Adipose tissue (tissue), 3 donors: Measurements from ENCODE around the gene KANSL1. TPM values are rescaled to one million over a fixed set of nuclear protein-coding genes. Genes with fewer than 3 reads are reported as not detected.
A peak's percentile ranks its signal among the peaks of the same experiment; 100 is the strongest.
"Not testable (repeated sequence)": the region's sequence is repeated elsewhere in the genome, so short reads cannot be mapped to it uniquely, and the experiment has no call there.

Source experiments
- H3K27ac ChIP-seq: one replicate; pipeline ENCODE4 v1.5.1; 2013; ENCODE audit warnings: low read depth, low read length
- WGBS, 3 donors: extraction: QIAGEN DNeasy Blood & Tissue Kit; methylation state at CpG; one replicate each; pipeline ENCODE4 v1.1.7; 2013; 5-methylcytosine and 5-hydroxymethylcytosine counted together
- polyA plus RNA-seq, 3 donors: library from polyadenylated mRNA; stranded (reverse); fragments of 200-250 nt; gene quantifications; one replicate each; pipeline ENCODE4 v1.2.3, GENCODE V29; 2013
- donor health status: healthy with polysubstance abuse.
- donor health status: Bipolar disorder and iron deficiency.
- donor health status: healthy.

Gene KANSL1
- 10 to 100 TPM; 11.4 to 15.2 (median 14.3) TPM for polyA plus RNA-seq

- 0 to 1% (median 0%) methylated on average over 35 to 72 of the region's 72 CpGs for WGBS, 3 donors
- peak within 1 kb of the TSS; percentile 61 for H3K27ac ChIP-seq
These were observed at the start of gene KANSL1 for GRCh38 chr17:46193151-46193625. Gene KANSL1, minus strand, starts transcription at chr17:46193429. Its CDS starts 21,286 bp downstream, at chr17:46172143.

DNA sequence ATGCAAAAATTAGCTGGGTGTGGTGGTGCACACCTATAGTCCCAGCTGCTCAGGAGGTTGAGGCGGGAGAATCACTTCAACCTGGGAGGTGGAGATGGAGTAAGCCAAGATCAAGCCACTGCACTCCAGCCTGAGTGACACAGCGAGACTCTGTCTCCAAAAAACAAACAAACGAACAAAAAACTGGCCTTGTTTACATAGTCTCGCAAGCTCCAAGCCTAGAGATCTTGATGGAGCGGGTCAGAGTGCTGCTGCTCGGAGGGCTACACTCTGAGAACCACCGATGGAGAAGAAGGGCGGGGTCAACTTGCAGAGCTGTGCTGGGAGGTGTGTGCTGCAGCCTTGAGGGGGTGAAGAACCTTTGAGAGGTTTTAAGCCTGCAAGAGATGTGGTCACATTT is 38.1 kb upstream of the KANSL1 start:
- H3K27ac ChIP-seq: not testable (repeated sequence)
- 66 to 86% (median 78%) methylated on average over 7 of the region's 8 CpGs for WGBS, 3 donors

DNA sequence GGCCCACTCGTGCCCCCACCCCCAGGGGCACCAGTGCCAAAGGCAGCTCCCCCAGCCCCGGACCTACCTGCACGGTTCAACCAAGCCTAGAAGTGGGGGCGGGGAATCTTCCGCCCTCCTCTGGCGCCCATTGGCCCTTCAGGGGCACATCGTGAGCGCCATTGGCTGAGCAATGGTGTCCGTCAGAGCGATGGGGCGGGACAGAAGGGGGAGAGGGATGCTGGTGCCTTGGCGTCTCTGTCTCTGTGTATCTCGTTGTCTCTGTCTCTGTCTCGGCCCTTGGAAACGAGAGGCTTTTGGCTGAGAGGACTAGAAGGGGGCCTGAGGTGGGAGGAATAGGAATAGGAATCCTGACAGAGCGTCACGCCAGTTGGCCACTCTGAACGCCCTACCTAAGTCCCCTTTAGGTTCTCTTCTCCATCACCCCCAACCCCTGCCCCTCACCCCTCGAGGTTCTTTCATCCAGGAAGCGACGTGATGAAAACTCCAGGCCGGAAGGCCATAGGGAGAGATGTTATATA is 32.1 kb upstream of the KANSL1 start:
- WGBS, 3 donors: 0% methylated on average over 11 to 19 of the region's 22 CpGs
- not testable (repeated sequence) for H3K27ac ChIP-seq

GRCh38 chr17:46224864-46225263 is 31.6 kb upstream of the KANSL1 start:
- 0 to 2% (median 0%) methylated on average over 2 to 50 of the region's 54 CpGs for WGBS, 3 donors
- not testable (repeated sequence) for H3K27ac ChIP-seq

GRCh38 chr17:46223041-46223440 is 29.8 kb upstream of the KANSL1 start:
- no CpG with 5 or more reads among the region's 2 CpGs for WGBS, 3 donors
- H3K27ac ChIP-seq: not testable (repeated sequence)

- no peak overlapping the region for H3K27ac ChIP-seq
- 85 to 99% (median 97%) methylated on average over 3 of the region's 3 CpGs for WGBS, 3 donors
These were observed 23.5 kb upstream of the KANSL1 start for GRCh38 chr17:46216682-46217081.

DNA sequence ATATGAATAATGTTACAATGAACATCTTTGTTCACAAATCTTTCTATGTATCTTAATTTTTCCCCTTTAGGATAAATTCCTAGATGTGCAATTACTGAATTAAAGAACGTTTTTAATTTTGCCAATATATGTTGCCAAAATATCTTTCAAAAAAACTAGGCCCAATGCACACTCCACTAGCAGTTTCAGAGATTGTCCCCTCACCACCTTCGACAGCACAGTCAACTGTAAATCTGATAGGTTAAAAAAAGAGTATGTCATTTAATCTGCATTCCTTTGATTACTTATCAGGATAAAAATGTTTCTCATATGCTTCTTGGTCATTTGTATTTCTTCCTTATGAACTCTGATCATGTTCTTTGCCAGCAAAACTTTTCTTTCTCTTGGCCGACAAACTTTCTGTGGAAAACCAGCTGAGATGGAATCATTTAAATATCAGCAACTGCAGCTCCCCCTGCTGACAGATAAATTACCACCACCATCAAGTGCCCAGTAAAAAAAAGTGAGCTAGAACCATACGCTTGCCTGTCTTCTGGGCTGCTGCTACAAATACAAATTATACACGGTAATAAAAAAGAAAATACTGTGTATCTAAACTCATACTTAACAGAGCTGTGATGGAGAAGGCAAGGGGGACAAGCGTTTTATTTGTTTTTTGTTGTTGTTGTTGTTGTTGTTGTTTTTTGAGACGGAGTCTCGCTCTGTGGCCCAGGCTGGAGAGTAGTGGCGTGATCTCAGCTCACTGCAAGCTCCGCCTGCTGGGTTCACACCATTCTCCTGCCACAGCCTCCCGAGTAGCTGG is 19.6 kb upstream of the KANSL1 start:
- H3K27ac ChIP-seq: no peak overlapping the region
- 46 to 54% (median 50%) methylated on average over 11 of the region's 11 CpGs for WGBS, 3 donors

GRCh38 chr17:46208997-46209396 is 15.8 kb upstream of the KANSL1 start:
- WGBS, 3 donors: 83 to 94% (median 90%) methylated on average over 8 of the region's 8 CpGs
- H3K27ac ChIP-seq: no peak overlapping the region

GRCh38 chr17:46205975-46206374 is 12.7 kb upstream of the KANSL1 start:
- no peak overlapping the region for H3K27ac ChIP-seq

- no peak overlapping the region for H3K27ac ChIP-seq
- 29 to 82% (median 71%) methylated on average over 2 of the region's 2 CpGs for WGBS, 3 donors
These were observed 9.2 kb upstream of the KANSL1 start for GRCh38 chr17:46202424-46202823.

DNA sequence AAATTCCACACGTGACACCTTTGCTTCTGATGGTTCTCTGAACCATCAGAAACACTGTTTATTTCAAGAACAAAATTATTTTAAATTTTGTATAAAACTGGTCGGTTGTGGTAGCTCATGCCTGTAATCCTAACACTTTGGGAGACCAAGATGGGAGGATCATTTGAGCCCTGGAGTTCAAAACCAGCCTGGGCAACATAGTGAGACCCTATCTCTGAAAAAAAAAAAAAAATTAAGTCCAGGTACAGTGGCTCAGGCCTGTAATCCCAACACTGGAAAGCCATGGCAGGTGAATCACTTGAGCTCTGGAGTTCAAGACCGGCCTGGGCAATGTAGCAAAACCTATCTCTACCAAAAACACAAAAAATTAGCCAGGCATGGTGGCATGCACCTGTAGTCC is 8.3 kb upstream of the KANSL1 start:
- no peak overlapping the region for H3K27ac ChIP-seq
- WGBS, 3 donors: 94 to 99% (median 95%) methylated on average over 3 of the region's 3 CpGs

DNA sequence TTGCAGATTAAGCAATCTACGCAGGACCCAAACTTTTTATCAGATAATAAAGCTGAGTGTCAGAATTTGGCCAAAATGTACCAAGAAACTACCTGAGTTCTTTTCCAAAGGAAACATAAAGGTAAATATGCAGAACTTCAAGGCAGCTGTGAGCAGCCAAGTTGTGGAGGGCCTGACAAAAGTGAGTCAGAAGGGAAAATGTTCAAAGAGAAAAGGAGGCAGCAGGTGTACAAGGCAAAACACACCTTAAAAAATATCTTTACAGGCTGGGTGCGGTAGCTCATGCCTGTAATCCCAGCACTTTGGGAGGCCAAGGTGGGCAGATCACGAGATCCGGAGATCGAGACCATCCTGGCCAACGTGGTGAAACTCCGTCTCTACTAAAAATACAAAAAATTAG is 7.0 kb upstream of the KANSL1 start:
- 75 to 98% (median 94%) methylated on average over 7 of the region's 7 CpGs for WGBS, 3 donors
- no peak overlapping the region for H3K27ac ChIP-seq

- H3K27ac ChIP-seq: no peak overlapping the region
These were observed 6.2 kb upstream of the KANSL1 start for GRCh38 chr17:46199379-46199778.

DNA sequence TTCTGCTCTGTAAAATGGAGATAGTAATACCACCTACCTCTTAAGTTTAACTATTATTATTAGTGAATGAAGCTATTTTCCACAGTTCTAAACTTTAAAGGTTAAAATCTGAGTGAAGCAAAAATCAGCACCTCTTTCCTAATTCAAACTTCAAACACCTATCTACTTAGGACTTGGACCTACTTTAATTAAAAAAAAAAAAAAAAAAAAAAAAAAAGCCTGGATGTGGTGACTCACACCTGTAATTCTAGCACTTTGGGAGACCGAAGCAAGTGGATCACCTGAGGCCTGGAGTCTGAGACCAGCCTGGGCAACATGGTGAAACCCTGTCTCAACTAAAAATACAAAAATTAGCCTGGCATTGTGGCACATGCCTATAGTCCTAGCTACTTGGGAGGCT is 5.0 kb upstream of the KANSL1 start:
- H3K27ac ChIP-seq: no peak overlapping the region
- WGBS, 3 donors: 90 to 97% (median 95%) methylated on average over 1 of the region's 1 CpG

GRCh38 chr17:46197530-46197929 is 4.3 kb upstream of the KANSL1 start:
- 76 to 92% (median 90%) methylated on average over 6 of the region's 6 CpGs for WGBS, 3 donors
- no peak overlapping the region for H3K27ac ChIP-seq

DNA sequence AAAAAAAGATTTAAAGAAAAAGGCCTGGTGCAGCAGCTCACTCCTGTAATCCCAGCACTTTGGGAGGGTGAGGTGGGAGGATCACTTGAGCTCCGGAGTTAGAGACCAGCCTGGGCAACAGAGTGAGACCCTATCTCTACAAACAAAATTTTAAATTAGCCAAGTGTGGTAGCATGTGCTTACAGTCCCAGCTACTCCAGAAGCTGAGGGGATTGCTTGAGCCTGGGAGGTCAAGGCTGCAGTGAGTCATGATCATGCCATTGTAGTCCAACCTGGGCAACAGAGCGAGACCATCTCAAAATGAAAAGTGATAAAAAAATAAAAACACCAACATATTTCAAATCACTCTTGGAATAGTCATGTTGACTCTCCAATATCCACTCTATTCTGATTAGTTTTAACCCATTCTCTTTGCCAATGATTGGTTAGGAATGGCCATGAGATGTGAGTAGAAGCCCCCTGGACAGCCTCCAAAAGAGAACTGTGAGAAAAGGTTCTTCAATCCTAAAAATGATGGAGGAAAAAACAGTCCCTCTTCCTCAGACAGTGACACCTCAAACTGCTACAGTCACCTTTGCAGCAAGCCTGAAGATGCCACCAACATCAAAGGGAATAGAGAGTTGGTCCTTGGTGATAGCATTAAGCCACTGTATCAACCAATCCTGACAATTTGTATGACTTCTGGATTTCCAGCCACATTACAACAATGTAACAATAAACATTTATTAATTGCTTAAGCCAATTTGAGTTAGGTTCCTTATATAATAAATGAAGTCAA is 2.9 kb upstream of the KANSL1 start:
- H3K27ac ChIP-seq: no peak overlapping the region
- 90 to 98% (median 97%) methylated on average over 2 of the region's 2 CpGs for WGBS, 3 donors

GRCh38 chr17:46195217-46195855 is 2.1 kb upstream of the KANSL1 start:
- WGBS, 3 donors: 73 to 78% (median 76%) methylated on average over 5 of the region's 5 CpGs
- H3K27ac ChIP-seq: no peak overlapping the region

DNA sequence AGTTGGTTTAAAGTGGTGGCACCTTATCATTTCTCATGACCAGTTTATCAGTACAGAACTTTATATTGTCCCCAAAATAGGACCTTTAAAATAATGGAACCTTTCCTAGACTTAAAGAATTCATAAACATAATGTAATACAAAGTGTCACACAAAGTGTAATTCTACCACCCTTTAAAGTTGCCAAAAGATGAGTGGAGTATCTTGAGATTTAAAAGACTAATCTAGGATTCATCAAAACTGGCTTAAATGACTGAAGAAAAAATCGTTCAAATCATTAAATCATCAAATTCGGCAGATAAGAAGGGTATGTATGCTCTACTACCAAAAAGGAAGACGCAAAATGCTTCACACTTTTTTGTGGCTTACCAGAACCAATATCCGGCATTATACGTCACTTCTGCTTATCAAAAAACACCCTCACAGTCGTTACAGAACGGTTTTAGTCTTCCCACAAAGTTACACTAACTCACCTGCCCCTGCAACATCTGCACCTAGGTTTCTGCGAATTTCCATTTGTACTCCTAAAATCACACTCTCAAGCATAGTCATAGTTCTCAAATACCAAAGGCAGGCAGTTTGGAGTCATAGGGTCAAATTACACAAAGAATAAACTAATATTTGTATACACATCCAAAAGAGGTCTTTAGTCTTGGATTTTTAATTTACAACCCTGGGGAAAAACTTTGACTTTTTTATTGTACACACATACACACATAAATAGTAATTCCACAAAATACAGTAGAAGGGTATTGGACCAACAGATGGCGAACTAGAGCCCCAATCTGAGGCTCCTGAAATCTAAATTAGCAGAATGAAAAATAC is 1.4 kb upstream of the KANSL1 start:
- no peak overlapping the region for H3K27ac ChIP-seq
- WGBS, 3 donors: 25 to 39% (median 28%) methylated on average over 9 of the region's 9 CpGs
